GM12864 (cell line): ENCODE measurements around the gene TEKT4.
"Not testable (repeated sequence)": the region's sequence is repeated elsewhere in the genome, so short reads cannot be mapped to it uniquely, and the experiment has no call there.

Experiments
- DNase-seq: peaks from one replicate; pipeline ENCODE4 v3.0.0-alpha.2; 2011; ENCODE audit warnings: low read depth
- H3K4me3 ChIP-seq: 2 replicates; pipeline ENCODE4 v1.5.1; 2011; ENCODE audit warnings: mild to moderate bottlenecking, low read depth, low read length, control low read depth
- CTCF ChIP-seq: IDR thresholded peaks from 2 replicates; pipeline ENCODE4 v1.5.1; 2011; ENCODE audit warnings: low read depth, mild to moderate bottlenecking, moderate library complexity, low read length, control low read depth, inconsistent platforms; ENCODE audit errors: missing control alignments

TEKT4 gene

GRCh38 chr2:94871226-94872087 is at the start of gene TEKT4:
TSS of gene TEKT4 (plus strand) at chr2:94871430. CDS start at chr2:94871580, 150 bp downstream.
- no peak within 1 kb of the TSS for H3K4me3 ChIP-seq
- no peak for DNase-seq

GRCh38 chr2:94839224-94839623 is 32.0 kb upstream of the TEKT4 start:
- not testable (repeated sequence) for DNase-seq, H3K4me3 ChIP-seq

More at GRCh38 chr2:94871226-94872087, at the start of gene TEKT4:
- no peak for TF ChIP-seq CTCF

GRCh38 chr2:94856856-94857255 is 14.4 kb upstream of the TEKT4 start:
- not testable (repeated sequence) for DNase-seq

GRCh38 chr2:94857367-94858162 is 13.7 kb upstream of the TEKT4 start:
- DNase-seq, H3K4me3 ChIP-seq: not testable (repeated sequence)

More at GRCh38 chr2:94856856-94857255, 14.4 kb upstream of the TEKT4 start:
- H3K4me3 ChIP-seq: not testable (repeated sequence)

GRCh38 chr2:94858163-94858888 is 12.9 kb upstream of the TEKT4 start:
- DNase-seq: not testable (repeated sequence)

GRCh38 chr2:94861308-94862152 is 9.7 kb upstream of the TEKT4 start:
- DNase-seq: no peak
- H3K4me3 ChIP-seq: no peak overlapping the region
- TF ChIP-seq CTCF: no peak

More at GRCh38 chr2:94858163-94858888, 12.9 kb upstream of the TEKT4 start:
- H3K4me3 ChIP-seq: not testable (repeated sequence)

- not testable (repeated sequence) for H3K4me3 ChIP-seq, DNase-seq
These were observed 8.3 kb upstream of the TEKT4 start for GRCh38 chr2:94862903-94863302.

- DNase-seq: no peak
These were observed 2.1 kb upstream of the TEKT4 start for GRCh38 chr2:94869131-94869530.

More at GRCh38 chr2:94869131-94869530, 2.1 kb upstream of the TEKT4 start:
- no peak for TF ChIP-seq CTCF
- no peak overlapping the region for H3K4me3 ChIP-seq
